Left lung (tissue), 10 donors: Measurements from ENCODE around the gene STAT5B. TPM values are rescaled to one million over a fixed set of nuclear protein-coding genes. Genes with fewer than 3 reads are reported as not detected.
"Not testable (repeated sequence)": the region's sequence is repeated elsewhere in the genome, so short reads cannot be mapped to it uniquely, and the experiment has no call there.

Experiments used
- ATAC-seq: fragments of 200-7000 bp; cut with Tn5 transposase; one replicate; pipeline ENCODE4 v1.9.1; 2020; ENCODE audit warnings: moderate library complexity
- DNase-seq, 4 donors: peaks; one replicate each; pipeline ENCODE4 v3.0.0-alpha.2; 2013 to 2020
- H3K27ac ChIP-seq, 2 donors: fragments of 200-600 bp; sonication (generic) in 1 of 2; one replicate each; pipeline versions ENCODE4 v1.5.0 to v1.8.0; 2020 to 2021
- H3K27me3 ChIP-seq, 2 donors: fragments of 200-600 bp; sonication (generic) in 1 of 2; one replicate each; pipeline versions ENCODE4 v1.5.0 to v1.8.0; 2020 to 2021
- H3K36me3 ChIP-seq, 2 donors: fragments of 200-600 bp; sonication (generic) in 1 of 2; one replicate each; pipeline versions ENCODE4 v1.5.0 to v1.8.0; 2020 to 2021
- H3K4me1 ChIP-seq, 2 donors: fragments of 200-600 bp; one replicate each; pipeline ENCODE4 v1.8.0; 2021
- H3K4me3 ChIP-seq, 2 donors: fragments of 200-600 bp; sonication (generic) in 1 of 2; one replicate each; pipeline versions ENCODE4 v1.5.0 to v1.8.0; 2020 to 2021; ENCODE audit warnings: mild to moderate bottlenecking in 1 of 2
- H3K9me3 ChIP-seq, 2 donors: fragments of 200-600 bp; sonication (generic) in 1 of 2; one replicate each; pipeline versions ENCODE4 v1.5.0 to v1.8.0; 2020 to 2021
- CTCF ChIP-seq, 2 donors: fragments of 200-600 bp; sonication (generic) in 1 of 2; IDR thresholded peaks; one replicate each; pipeline versions ENCODE4 v1.5.0 to v1.8.0; 2021; ENCODE audit warnings: antibody characterized with exemption in 2 of 2
- intact Hi-C, 2 donors: fragments of 100-400 bp; cut with DNase I; formaldehyde crosslinking; loops; one replicate each; pipeline versions ENCODE4 v1.11.2 to v1.14.2; 2022
- polyA plus RNA-seq, 6 donors: library from polyadenylated mRNA; unstranded; fragments of 120-200 nt; gene quantifications; one replicate each; pipeline ENCODE4 v1.2.1, GENCODE V29; 2013; ENCODE audit not compliant: insufficient read length in 6 of 6
- total RNA-seq, 2 donors: library from RNA; stranded (reverse); fragmentation: NEBNext Ultra II Directional; extraction: Animal tissue kit (Norgen Biotek cat#: 25700); gene quantifications; one replicate each; pipeline ENCODE4 v1.2.1, GENCODE V29; 2021
- donor health status: DM: no; HTN: yes; CAD: no.
- donor health status: DM: no; HTN: no; CAD: no.

STAT5B gene
- total and polyA plus RNA-seq, 8 donors, result 41.5 to 70.9 (median 57.4) TPM

GRCh38 chr17:42303694-42304093 is 27.5 kb upstream of the STAT5B start:
- ATAC-seq, result no peak
- Histone ChIP-seq H3K27me3 (no peaks in the 10 kb centered on the region), H3K9me3 (no peaks in the 10 kb centered on the region), H3K4me1 (no peaks in the 10 kb centered on the region), H3K27ac (no peak overlapping the region), H3K36me3 (peaks cover 0 to 96% of the 10 kb centered on the region in 2 donors), H3K4me3 (no peak overlapping the region)
- no peak for TF ChIP-seq CTCF (IDR thresholded peaks at IDR 0.05)
- no peak for DNase-seq
- intact Hi-C loops, result no loop called here

DNA sequence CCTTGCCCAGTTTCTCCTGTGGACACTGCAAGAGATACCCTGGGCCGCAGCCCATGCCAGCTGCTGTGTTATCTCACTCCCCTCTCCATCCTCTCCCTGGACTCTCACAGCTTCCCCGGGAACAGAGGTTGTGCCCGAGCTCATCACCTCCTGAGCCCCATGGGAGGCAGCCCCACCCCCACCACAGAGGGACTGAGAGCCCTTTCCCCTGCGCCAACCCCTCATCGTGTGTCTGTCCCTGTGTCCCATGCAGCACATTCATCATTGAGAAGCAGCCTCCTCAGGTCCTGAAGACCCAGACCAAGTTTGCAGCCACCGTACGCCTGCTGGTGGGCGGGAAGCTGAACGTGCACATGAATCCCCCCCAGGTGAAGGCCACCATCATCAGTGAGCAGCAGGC is 24.8 kb upstream of the STAT5B start:
- peaks cover 0 to 94% of the 10 kb centered on the region in 2 donors for H3K36me3 ChIP-seq

GRCh38 chr17:42299913-42300312 is 23.7 kb upstream of the STAT5B start:
- DNase-seq, H3K4me1 ChIP-seq, H3K27ac ChIP-seq, H3K9me3 ChIP-seq, intact Hi-C loops, ATAC-seq, H3K27me3 ChIP-seq, H3K4me3 ChIP-seq: not testable (repeated sequence)
- peaks cover 0 to 94% of the 10 kb centered on the region in 2 donors for H3K36me3 ChIP-seq

More for the DNA sequence above, 24.8 kb upstream of the STAT5B start:
- Histone ChIP-seq H3K27ac (no peak overlapping the region), H3K4me1 (no peaks in the 10 kb centered on the region), H3K4me3 (no peak overlapping the region), H3K9me3 (no peaks in the 10 kb centered on the region), H3K27me3 (no peaks in the 10 kb centered on the region)
- no peak for TF ChIP-seq CTCF (IDR thresholded peaks at IDR 0.05)
- ATAC-seq (no peak), DNase-seq (no peak)
- intact Hi-C loops, result no loop called here

GRCh38 chr17:42299361-42299760 is 23.2 kb upstream of the STAT5B start:
- H3K27me3 ChIP-seq, H3K4me1 ChIP-seq, ATAC-seq, intact Hi-C loops, H3K4me3 ChIP-seq, H3K9me3 ChIP-seq, H3K27ac ChIP-seq, DNase-seq: not testable (repeated sequence)
- H3K36me3 ChIP-seq, result peaks cover 0 to 93% of the 10 kb centered on the region in 2 donors

DNA sequence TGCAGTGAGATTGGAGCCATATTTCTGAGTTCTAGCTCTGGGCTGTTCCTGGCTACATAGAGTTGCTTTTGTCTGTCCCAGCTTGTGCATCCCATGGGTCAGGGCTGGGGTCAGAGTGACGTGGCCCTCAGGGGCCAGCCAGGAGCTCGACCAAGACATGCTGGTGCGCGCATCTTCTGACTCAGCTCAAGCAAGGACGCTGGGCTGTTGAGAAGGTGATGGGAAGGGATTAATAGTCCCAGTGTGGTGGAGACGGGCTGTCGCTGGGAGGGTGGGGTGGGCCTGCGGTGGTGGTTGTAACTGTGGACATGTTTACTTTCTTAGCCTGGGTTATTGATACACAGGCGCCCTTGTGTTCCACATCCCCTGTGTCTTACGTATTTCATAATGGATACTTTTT is 21.6 kb upstream of the STAT5B start:
- peaks cover 0 to 17% of the 10 kb centered on the region in 2 donors for H3K4me1 ChIP-seq
- intact Hi-C loops, H3K9me3 ChIP-seq, H3K27me3 ChIP-seq, H3K27ac ChIP-seq, H3K4me3 ChIP-seq, ATAC-seq, DNase-seq: not testable (repeated sequence)
- H3K36me3 ChIP-seq, result peaks cover 0 to 93% of the 10 kb centered on the region in 2 donors

DNA sequence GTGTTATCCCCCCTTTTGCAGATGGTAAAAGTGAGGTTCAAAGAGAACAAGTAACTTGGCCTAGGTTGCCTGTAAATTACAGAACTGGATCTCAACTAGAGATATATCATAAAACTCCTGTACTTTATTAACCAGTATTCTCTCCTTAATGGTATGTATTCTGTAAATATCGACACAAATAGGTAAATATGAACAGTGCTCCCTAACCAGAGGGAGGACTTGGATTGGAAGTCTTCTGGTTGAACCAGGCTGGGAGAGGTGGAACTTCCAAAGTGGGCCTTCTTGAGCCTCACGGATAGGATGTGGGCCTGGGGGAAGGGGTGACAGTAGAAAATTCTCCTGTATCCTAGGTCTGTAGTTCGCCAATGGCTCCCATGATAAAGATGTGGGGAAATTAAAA is 19.8 kb upstream of the STAT5B start:
- no peak for TF ChIP-seq CTCF (IDR thresholded peaks at IDR 0.05)
- ATAC-seq (no peak), DNase-seq (no peak)
- Histone ChIP-seq H3K4me1 (peaks cover 0 to 32% of the 10 kb centered on the region in 2 donors), H3K27ac (no peak overlapping the region), H3K27me3 (no peaks in the 10 kb centered on the region), H3K4me3 (no peak overlapping the region), H3K36me3 (peaks cover 0 to 92% of the 10 kb centered on the region in 2 donors), H3K9me3 (no peaks in the 10 kb centered on the region)
- intact Hi-C loops, result no loop called here
